ENCODE measurements around the gene GIGYF1. TPM values are rescaled to one million over a fixed set of nuclear protein-coding genes. Genes with fewer than 3 reads are reported as not detected.

GIGYF1 gene
- total and polyA plus RNA-seq, 2 of the 13 experiments (the other 11 are each of a cell fraction or from before 2014, with no cell fraction given), result 7.6 to 16.1 TPM

DNA sequence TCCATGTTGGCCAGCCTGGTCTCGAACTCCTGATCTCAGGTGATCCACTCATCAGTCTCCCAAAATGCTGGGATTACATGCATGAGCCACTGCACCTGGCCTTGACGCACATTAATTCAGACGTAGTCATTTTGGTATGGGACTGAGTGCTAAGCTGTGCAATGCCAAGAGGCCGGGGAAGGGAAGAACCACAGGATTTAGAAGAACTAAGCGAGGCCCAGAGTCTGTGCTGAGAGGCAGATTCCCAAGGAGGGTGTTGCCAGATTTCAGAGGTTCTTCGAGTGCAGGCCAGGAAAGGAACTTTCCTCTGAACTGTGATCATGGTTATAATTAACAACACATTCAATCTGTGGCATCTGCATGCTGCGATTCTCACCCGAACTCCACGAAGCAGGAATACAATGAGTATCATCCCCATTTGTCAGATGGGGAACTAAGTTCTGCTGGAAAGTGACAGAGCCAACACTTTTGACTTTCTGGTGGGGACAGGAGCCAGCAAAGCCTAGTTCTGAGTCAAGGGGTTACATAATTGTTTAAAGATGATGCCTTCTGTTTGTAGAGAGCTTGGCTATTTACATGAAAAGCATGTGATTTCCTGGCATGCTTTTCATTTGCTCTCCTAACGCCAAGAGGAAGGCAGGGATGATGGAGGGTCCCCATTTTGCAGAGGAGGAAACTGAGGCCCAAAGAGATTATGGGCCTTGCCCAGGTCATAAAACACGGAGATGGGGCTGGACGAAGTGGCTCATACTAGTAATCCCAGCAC is 33.1 kb upstream of the GIGYF1 start (continued):
- TF ChIP-seq, protein P1, sequence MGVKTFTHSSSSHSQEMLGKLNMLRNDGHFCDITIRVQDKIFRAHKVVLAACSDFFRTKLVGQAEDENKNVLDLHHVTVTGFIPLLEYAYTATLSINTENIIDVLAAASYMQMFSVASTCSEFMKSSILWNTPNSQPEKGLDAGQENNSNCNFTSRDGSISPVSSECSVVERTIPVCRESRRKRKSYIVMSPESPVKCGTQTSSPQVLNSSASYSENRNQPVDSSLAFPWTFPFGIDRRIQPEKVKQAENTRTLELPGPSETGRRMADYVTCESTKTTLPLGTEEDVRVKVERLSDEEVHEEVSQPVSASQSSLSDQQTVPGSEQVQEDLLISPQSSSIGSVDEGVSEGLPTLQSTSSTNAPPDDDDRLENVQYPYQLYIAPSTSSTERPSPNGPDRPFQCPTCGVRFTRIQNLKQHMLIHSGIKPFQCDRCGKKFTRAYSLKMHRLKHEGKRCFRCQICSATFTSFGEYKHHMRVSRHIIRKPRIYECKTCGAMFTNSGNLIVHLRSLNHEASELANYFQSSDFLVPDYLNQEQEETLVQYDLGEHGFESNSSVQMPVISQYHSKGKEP (CRISPR knock-in tag; IDR thresholded peaks at IDR 0.05), result no peak
- TF ChIP-seq, protein P2, sequence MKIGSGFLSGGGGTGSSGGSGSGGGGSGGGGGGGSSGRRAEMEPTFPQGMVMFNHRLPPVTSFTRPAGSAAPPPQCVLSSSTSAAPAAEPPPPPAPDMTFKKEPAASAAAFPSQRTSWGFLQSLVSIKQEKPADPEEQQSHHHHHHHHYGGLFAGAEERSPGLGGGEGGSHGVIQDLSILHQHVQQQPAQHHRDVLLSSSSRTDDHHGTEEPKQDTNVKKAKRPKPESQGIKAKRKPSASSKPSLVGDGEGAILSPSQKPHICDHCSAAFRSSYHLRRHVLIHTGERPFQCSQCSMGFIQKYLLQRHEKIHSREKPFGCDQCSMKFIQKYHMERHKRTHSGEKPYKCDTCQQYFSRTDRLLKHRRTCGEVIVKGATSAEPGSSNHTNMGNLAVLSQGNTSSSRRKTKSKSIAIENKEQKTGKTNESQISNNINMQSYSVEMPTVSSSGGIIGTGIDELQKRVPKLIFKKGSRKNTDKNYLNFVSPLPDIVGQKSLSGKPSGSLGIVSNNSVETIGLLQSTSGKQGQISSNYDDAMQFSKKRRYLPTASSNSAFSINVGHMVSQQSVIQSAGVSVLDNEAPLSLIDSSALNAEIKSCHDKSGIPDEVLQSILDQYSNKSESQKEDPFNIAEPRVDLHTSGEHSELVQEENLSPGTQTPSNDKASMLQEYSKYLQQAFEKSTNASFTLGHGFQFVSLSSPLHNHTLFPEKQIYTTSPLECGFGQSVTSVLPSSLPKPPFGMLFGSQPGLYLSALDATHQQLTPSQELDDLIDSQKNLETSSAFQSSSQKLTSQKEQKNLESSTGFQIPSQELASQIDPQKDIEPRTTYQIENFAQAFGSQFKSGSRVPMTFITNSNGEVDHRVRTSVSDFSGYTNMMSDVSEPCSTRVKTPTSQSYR (CRISPR knock-in tag; IDR thresholded peaks at IDR 0.05; ENCODE audit: borderline replicate concordance), result peak; percentile 13; the same call in 1 of the 2 replicates
- TF ChIP-seq KDM1A (CRISPR knock-in tag; IDR thresholded peaks at IDR 0.05), result 0 out of 2 replicates have a peak, but pooled peaks have one; percentile 24
- peak; percentile 74 for TF ChIP-seq SAP130 (CRISPR knock-in tag; IDR thresholded peaks at IDR 0.05; ENCODE audit: low read depth)
- no peak for TF ChIP-seq SETDB1 (CRISPR knock-in tag; IDR thresholded peaks at IDR 0.05; ENCODE audit: borderline replicate concordance)
- TF ChIP-seq, protein P3, sequence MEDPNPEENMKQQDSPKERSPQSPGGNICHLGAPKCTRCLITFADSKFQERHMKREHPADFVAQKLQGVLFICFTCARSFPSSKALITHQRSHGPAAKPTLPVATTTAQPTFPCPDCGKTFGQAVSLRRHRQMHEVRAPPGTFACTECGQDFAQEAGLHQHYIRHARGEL (CRISPR knock-in tag; IDR thresholded peaks at IDR 0.05), result no peak
- TF ChIP-seq ZNF782 (CRISPR knock-in tag; IDR thresholded peaks at IDR 0.05; ENCODE audit: borderline replicate concordance), result no peak
- no peak for TF ChIP-seq FLYWCH1 (CRISPR knock-in tag; IDR thresholded peaks at IDR 0.05)
- peak; percentile 88 for TF ChIP-seq FOXA3 (CRISPR knock-in tag; IDR thresholded peaks at IDR 0.05)
- TF ChIP-seq, protein P4, sequence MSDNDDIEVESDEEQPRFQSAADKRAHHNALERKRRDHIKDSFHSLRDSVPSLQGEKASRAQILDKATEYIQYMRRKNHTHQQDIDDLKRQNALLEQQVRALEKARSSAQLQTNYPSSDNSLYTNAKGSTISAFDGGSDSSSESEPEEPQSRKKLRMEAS (IDR thresholded peaks at IDR 0.05), result peak; percentile 16; the same call in 1 of the 2 replicates
- TF ChIP-seq FIP1L1 (IDR thresholded peaks at IDR 0.05; ENCODE audit: borderline replicate concordance, insufficient read depth, low read depth, low read length), result no peak
- TF ChIP-seq, protein P5, sequence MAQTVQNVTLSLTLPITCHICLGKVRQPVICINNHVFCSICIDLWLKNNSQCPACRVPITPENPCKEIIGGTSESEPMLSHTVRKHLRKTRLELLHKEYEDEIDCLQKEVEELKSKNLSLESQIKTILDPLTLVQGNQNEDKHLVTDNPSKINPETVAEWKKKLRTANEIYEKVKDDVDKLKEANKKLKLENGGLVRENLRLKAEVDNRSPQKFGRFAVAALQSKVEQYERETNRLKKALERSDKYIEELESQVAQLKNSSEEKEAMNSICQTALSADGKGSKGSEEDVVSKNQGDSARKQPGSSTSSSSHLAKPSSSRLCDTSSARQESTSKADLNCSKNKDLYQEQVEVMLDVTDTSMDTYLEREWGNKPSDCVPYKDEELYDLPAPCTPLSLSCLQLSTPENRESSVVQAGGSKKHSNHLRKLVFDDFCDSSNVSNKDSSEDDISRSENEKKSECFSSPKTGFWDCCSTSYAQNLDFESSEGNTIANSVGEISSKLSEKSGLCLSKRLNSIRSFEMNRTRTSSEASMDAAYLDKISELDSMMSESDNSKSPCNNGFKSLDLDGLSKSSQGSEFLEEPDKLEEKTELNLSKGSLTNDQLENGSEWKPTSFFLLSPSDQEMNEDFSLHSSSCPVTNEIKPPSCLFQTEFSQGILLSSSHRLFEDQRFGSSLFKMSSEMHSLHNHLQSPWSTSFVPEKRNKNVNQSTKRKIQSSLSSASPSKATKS (CRISPR knock-in tag; IDR thresholded peaks at IDR 0.05), result no peak

All from HepG2 (cell line).